Germinal center (tissue), 1 donor: ENCODE data around the gene SLC6A9.
A peak's percentile ranks its signal among the peaks of the same experiment; 100 is the strongest.

Source experiments
- DNase-seq: peaks from one replicate; pipeline ENCODE4 v3.0.0; 2012; ENCODE audit warnings: mixed read lengths, low spot score

Gene SLC6A9

DNA sequence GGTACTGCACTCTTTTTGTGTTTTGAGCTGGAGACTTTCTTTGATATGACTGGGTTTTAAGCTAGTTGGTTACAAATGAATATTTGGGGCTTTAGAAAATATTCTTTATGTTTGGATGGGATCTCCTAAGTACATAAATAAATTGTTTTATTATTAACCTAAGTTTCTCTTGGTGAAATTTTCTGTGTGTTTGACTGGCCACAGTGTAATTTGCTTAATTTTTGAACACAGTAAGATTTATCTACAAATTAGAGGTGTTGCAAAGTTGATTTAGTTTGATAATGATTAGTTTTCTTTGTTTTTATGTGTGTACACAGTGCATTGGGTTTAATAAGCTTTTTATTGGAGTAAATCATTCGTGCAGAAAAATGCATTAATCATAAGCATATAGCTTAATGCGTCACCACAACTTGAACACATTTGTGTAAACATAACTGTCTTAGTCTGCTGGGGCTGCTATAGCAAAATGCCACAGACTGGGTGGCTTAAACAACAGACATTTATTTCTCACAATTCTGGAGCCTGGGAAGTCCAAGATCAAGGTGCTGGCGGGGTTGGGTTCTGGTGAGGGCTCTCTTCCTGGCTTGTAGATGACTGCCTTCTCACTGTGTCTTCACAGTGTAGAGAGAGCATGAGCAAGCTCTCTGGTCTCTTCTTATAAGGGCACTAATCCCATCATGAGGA is 17.4 kb upstream of the SLC6A9 start:
- DNase-seq: no peak

DNA sequence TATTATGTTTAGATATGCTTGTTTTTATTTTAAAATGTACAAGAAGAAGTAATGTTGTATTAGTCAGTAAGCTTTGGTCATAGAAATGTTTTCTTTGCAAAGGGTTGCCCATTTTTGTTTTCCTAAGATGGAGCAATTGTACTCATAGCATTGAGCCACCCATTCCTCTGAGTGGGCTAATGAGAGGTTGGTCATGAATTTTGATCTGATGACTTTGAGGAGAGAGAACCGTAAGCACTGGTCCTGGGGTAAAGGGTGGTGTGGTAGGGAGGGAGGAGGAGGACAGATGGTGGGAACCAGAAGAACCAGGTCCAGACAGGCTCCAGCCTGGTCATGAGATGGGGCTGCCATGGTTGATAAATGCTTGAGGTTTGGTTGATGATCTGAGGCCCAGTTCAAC is 15.9 kb upstream of the SLC6A9 start:
- DNase-seq: no peak

DNA sequence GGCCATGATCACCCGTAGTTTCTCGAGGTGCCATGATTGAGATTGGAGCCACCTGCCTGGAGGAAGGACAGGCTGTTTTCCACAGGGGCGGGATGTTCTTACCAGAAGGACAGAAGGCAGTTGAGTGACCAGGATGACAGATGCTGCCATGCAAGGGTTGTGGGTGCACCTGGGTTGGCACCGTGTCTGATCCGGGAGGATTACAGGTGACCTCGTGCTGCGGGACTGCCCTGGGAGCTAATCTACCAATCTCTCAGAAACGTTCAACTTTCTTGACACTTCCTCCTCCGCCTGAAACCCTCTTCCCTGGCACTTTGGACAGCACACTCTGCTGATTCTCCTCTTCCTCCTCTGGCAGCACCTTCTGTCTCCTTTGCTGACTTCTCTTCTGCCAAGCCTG is 13.8 kb upstream of the SLC6A9 start:
- no peak for DNase-seq

DNA sequence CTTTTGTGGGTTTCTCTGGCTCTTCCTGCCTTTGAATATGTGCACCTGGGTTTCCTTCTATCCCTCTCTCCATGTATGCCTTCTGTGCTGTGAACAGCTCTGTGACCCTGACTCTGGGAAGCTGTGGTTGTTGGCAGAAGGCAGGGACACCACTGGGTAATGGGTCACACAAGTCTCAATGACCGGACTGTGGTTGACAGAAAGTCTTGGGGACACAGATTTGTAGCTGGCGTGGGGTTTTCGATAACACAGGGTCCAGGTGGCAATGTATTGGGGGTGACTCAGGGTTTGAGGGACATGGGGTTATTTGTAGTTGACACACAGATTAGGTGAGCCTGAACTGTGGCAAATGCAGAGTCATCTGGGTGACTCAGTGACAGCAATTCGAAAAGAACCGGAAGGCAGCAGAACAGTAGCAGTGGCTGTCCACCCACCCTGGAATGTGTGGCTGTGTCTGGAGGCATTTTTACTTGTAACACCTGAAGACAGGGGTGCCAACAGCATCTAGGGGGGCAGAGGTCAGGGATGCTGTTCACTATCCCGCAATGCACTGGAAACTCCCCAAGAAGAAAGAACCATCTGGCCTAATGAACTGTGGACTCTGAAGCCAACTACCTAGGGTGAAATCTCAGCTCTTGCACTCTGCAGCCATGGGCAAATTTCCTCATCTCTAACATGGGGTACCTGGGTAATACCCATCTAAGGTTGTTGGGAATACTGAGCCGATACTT is 13.0 kb upstream of the SLC6A9 start:
- DNase-seq: no peak

DNA sequence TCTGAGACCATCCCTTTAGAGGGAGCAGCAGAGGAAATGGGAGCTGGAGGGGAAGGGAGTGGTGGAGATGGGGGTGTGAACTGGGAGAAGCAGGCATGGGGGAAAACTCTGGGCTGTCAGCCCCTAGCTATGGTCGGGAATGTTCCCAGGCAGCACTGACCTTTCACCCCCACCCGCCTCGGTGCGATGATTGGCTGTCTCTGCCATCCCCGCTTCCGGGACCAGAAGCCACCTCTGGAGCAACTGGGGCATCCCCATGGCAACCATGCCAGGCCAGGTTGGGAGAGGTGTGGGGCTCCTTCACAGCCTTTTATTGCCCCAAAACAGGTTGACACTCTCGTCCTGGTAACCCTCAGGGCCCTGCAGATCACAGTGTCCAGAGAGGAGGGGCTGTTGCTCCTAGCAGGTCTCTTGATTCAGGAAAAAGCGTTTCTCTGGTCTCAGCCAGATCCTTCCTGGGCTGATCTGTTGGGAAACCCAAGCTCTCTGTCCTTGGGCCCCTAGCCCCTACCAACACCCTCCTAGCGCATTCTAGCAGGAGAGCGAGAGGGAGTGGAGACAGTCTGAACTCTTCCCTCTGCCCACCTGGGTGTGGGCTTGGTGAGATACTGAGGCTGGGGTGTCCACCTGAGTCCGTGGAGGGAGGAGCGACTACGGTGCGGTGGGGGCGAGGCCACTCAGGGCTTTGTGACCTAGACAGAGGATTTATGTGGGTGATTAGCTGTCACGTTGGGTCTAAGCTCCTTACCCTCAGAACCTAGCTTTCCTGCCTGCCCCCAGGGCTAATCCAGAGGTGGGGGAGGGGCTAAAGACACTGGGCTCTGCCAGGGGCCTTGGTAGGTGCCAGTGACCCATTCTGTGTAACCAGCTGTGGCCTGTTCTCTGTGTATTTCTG is 12.2 kb upstream of the SLC6A9 start:
- DNase-seq: no peak

DNA sequence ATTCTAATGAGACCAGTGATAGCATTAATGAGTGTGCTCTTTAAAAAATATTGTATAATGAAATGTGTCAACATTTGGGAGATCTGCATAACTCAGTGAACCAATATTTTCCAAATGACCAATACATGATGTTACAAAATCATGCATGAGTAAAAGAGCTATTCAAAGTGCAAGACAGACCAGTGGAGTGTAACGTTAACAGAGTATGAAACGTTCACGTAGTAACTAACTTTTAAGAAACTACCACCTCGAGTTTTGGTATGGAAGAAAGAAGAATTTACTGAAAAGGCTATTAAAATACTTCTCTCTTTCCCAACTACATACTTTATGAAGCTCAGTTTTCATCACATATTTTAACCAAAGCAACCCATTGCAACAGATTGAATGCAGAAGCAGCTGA is 9.6 kb upstream of the SLC6A9 start:
- DNase-seq: no peak

DNA sequence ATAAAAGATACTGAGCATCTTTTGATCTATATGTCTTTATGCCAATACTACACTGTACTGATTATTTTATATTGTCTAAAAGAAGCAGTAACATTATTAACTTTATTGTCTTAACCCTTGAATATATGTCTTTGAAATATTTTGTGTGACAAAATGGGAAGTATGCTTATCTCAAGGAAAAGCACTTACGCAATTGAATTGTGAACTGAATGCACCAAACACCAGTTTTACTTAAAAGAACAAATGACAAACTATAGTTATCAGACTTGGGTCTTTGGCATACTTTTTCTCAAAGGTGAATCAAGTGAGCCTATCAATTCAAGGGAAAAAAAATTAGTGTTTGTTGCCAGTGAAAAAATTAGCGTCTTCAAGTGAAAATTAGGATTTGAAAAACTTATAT is 9.2 kb upstream of the SLC6A9 start:
- DNase-seq: no peak

DNA sequence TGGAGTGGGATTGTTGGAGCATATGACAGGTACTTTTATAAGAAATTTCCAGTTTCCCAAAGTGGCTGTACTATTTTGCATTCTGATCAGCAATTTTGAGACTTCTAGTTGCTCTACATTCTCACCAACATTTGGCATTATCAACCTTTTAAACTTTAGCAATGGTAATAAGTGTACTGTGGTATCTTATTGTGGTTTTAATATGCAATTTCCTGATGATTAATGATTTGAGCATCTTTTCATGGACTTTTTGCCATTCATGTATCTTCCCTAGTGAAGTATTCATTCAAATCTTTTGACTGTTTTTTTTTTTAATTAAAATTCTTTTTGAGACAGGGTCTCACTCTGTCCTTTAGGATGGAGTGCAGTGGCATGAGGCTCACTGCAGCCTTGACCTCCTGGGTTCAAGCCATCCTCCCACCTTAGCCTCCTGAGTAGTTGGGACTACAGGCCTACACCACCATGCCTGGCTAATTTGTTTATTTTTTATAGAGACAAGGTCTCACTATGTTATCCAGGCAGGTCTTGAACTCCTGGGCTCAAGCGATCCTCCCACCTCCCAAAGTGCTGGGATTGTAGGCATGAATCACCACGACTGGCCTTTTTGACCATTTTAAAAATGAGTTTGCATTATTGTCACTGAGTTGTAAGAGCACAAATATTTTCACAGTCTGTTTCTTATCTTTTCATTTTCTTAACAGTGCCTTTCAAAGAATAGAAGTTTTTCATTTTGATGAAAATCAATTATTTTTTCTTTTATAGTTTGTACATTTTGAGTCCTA is 7.8 kb upstream of the SLC6A9 start:
- no peak for DNase-seq

DNA sequence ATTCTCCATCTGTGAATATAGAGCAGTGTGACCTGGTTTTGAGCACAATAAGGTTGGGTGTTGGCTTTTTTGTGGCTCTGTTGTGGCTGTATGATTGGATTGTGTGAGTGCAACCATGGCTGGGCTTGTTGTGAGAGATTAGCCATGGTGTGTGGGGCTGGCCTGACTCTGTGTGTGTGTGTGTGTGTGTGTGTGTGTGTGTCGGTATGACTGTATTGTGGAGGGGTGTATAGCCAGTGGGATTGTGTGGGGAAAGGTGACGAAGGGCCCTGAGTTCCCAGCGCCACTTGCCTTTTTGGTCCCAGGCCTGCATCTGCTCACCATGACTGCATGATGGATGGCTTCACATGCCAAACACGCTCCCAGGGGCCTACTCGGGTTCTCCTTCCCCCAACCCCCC is 5.9 kb upstream of the SLC6A9 start:
- no peak for DNase-seq

DNA sequence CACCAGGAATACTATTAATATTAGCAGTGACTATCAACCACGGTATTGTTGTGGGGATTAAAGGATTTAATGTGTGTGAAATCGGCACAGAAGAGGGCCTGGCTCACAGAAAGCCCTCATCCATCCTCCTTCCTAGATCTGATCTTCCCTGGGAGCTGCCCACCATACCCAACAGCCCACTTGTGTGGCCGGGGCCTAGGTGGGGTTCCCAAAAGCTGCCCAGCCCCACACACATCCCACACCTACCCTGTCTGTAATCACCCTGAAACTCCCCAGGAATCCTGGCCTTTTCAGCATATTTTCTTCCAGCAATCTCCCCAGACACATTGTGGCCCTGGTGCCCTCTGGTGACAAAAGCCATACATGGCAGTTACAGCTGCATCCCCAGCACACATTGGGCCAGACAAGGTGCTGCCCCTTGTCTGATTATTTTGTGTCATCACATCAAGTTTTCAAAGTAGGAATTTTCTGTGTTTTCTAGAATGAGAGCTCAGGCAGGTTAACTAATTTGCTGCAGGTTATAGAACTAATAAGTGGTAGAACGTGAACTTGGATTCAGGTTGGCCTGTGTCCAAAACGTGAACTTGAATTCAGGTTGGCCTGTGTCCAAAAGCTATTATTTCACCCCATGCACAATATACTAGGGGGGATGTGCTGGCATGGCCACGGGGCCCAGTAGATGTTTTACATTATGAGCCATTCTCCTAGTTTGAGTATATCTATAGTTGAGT is 5.3 kb upstream of the SLC6A9 start:
- DNase-seq: peak; percentile 63

DNA sequence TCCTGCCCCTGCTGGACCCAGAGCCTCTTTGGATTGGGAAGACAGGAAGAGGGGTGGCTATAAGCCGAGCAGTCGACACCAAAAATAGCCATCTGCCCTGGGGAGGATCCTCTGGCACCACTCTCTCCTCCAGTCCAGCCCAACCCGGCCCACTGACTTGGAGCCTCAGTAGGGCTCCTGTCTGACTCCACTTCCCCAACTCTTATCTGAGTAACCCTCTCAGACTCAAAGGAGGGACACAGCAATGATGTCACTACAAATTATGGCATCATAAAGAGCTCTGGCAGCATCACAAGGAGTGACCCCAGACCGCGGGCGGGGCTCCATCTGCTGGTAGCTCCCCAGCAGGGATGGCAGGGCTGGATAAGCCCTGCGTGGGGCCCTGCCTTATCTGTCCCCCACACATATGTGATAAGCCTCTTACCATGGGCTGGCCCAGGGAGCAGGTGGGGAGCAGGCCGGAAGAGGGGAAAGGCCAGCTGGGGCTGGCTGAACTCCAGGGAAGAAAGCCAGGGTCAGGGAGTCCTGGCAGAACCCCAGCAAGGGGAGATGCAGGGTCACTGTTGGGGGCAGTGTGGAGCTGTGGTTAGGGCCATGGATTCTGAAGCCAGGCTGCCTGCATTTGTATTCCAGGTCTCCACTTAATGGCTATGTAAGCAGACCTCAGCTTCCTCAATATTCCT is 4.6 kb upstream of the SLC6A9 start:
- DNase-seq: no peak

DNA sequence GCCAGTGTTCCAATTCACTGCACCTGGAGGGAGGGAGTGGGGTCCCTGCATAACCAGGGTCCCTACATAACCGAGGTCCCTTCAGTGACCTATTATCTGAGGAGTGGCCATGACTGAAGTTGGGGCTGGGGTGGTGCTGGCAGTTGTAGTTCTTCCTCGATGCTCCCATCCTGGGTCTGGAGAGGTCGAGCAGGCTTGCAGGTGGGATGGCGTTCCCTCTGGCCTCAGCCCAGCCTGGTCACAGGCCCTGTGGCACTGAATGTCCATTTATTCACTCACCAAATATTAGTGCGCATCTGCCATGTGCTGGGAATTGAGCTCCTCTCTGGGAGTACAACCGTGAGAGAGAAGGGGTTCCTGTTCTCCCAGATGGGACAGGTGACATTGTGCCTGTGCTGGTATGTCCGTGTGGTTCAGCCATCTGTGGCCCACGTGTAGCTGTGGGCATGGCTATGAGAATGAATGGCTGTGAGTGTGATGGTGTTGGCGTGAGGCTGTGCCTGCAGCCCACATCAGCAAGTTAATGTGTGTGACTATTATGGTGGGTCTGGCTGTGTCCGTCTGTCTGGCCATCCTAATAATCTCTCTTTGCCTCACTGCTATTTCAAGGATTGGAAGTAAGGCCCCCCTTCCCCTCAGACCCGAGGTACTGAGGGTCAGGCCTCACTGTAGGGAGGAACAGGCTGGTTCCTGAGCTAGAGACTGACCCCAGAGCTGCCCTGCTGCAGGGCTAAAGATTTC is 3.9 kb upstream of the SLC6A9 start:
- no peak for DNase-seq

DNA sequence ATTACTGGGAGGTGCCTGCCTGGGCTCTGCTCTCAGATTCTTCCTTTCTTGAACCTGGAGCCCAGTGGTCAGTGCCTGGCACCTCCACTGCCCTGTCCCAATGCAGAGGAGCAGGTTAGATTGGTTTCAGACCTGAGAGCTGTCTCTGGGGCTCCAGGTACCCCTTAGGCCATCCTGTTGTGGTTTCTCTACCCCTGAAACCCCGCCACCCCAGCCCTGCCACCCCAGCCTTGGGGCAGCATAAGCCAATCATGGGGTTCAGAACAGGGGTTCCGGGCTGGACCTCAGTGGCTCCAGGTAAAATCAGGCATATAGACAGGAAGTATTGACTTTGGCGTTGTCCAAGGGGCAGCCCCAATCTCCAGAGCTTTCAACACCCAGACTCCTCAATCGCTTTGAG is 3.2 kb upstream of the SLC6A9 start:
- DNase-seq: no peak

DNA sequence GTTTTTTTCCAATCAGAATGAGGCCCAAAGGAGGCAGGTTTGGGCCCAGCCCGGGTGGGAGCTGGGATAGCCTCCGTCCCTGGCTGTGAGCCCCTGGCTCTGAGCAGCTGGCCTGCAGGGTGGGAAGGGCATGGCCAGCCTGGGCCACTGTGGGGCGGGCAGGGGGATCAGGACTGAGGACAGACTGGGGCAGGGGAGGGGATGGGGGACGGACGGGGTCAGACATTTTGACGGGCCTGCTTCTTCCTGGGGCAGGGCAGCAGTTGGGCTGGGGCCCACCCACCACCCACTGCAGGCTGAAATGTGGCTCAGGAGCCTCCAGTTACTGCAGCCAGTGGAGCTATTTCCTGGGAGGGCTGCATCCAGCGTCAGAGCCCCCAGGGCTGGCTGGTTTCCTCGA is 2.5 kb upstream of the SLC6A9 start:
- no peak for DNase-seq

DNA sequence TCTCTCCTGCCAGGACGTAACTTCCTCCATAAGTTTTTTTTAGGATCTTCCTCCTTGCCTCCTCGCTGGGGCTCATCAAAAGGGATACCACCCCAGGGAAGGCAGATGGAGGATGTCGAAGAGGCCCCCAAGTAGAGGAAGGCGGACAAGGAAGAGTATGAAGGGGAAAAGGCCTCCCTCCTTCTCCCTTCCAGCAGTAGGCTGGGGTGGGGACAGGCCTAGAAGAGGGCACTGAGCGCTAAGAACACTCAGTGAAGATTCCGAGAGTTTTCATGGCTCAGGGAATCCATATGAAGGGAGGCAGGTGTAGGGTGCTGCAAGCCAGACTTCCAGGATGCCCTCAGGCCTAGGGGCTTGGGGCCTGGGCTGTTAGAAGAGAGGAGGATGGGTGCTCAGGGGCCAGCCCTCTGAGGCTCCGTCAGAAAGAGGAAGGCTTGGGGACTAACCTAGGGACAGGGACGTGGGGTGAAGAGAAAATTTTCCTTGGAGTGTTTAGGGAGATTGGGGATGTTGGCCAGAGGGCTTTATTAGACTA is 1.8 kb upstream of the SLC6A9 start:
- no peak for DNase-seq

DNA sequence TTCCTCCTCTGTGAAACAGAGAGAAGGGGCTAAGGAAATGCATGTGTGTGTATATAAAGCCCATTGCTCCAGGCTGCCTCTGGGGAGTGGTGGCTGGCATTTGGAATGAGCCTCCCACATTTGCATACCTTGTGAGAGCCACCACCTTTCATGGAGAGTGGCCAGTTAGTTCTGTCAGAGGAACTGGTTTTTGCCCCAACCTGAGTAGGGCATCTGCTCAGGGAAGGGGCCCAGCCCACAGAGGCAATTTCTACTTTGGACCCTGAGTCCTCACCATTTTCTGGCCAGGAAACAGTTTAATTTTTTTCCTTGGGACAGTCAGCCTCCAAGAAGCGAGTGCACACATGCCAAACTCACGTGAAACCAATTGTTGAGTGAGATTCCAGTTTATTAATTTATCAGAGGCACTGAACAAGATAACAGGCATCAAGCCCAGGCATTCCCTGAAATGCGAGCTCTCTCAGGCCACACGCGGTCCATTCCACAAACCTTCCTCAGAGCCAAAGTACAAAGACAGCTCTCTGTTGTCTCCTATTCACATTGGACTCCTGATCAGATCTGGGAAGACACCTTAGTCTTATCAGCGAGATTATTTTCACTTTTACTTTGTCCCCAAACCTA is 1.0 kb upstream of the SLC6A9 start:
- no peak for DNase-seq

DNA sequence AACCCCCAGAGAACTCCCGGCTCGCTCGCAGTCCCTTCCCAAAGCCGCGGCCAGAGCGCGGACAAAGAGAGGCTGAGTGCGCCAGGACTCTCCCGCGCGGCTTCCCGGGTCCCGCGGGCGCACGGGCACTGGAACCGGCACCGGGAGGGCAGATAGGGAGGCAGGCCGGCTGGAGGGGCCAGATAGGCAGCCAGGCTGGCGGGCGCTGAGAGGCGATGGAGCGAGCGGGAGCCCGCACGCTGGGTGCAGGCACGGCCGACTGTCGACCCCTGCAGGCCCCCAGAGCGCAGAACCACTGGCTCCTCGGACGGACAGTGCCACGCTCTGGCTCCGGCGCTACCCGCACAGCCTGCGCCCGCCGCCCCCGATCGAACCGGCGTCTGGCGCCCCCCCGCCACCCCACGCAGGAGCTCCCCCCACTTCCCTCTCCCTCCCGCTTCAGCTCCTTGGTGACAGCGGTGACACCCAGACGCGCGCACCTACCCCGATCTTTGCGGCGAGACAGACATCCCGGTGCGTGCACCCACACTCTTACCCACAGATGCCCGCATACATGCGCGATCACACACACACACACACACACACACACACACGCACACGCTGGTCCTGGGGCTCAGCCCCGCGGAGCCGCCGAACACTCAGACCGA is 534 bp downstream of the SLC6A9 start:
- DNase-seq: peak; percentile 43

DNA sequence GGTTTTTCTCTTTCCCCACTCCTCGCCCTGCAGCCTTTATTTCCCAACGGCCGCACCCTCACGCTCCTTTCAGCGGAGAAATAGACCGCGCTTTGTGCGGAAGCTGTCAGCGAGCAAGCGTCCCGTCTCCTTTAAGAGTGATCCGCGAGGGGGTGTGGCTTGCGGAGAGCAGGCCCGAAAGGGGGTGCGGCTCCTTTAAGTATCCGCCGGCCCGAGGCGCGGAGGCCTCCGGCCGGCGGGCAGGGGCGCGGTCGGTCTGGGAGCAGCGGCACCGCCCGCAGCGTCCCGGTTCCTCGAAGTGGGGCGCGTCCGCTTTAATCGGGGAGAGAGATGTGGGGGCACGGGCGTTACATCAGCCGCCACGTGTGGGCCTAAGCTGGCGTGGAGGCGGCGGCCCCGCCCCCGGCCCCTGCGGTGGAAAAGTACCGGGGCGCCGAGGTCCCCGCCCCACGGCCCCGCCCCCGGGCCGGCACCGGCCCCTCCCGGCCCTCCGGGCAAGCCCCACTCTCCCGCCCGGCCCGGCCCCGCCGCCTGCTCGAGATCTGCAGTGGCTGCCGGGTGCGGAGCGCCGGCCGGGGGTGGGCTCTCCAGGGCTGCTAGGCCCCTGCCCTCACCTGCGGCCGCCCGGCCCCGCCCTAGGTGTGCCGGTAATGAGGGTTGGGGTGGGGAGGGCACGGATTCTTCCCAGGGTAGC is 1.2 kb downstream of the SLC6A9 start:
- peak; percentile 88 for DNase-seq
